GM19099 (cell line): ENCODE results near the gene TRAP1.

Source experiments
- POLR2A ChIP-seq: IDR thresholded peaks from 3 replicates; pipeline ENCODE4 v1.6.1; 2011; ENCODE audit warnings: low read depth; ENCODE audit not compliant: insufficient read length; ENCODE audit errors: extremely low read depth

Gene TRAP1

DNA sequence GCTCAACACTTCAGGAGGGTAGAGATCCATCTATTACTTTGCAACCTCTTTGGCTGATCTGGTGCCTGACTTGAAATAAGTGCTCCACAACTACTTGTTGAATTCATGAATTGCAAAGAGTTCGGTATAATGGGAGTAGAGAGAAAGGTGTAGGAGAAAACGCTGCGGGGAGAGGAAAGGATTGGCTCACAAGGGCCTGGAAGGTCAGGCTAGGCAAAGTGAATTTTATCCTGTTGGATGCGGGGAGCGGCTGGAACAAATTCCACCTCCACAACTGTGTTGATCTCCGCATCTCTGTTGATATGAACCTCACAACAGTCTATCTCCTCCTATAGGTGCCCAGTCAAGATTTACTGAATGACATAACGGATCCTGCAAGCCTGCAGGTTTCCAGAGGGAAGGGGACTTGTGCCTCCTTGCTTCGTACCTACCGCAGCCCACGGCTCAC lies 106.6 kb downstream of the TRAP1 start:
- TF ChIP-seq POLR2A, result no peak

DNA sequence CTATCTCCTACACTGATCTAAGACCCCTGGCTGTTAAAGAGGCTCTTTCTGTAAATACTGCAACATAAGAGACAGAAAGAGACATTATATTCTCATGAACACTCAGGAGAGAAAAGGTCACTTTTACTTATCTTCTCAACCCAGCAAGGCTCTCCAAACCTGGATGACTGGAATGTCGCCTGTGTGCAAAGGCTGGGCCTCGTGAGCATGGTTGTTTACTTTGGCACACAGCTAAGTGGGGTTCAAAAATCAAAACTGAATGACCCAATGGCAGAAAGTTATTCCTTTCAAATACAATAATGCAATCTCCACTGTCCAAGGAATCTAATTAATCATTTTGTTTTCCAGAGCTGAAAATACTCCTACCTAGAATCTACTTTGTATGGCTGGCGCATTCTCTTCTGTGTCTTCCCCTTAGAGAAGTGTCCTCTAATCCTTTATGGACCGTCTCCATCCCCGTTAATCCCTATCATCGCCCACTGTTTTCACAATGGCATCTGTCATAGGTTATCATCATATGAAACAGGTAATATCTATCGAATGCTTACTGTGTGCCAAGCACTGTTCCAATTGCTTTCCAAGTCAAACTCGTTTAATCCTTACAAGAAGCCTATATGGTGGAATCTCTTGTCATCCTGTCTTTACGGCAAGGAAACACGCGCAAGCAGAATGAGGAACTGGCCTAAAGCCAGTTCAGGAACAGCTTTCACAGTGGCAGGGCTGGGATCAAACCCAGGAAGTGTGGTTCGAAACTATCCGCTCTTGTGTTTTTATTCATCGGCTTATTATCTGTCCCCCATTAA lies 107.2 kb downstream of the TRAP1 start:
- TF ChIP-seq POLR2A, result no peak

DNA sequence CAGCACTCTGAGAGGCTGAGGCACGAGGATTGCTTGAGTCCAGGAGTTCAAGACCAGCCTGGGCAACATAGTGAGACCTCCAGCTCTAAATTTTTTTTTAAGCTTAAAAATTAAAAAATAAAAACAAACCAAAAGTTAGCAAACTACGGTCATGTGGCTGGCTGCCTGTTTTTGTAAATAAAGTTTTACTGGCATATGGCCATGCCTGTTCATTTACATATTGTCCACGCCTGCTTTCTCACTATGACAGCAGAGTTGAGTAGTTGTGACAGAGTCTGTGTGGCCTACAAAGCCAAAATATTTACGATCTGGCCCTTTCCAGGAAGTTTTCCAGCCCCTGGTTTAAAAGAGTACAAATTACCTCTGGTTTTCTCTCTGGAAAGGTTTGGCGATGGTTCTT lies 109.3 kb downstream of the TRAP1 start:
- TF ChIP-seq POLR2A, result no peak
